GM21529 (cell line): ENCODE data around the gene GJA4.
"Not testable (repeated sequence)": the region's sequence is repeated elsewhere in the genome, so short reads cannot be mapped to it uniquely, and the experiment has no call there.

Experiments used
- ATAC-seq: cut with Tn5 transposase; IDR thresholded peaks from one replicate; pipeline ENCODE4 v1.9.1; 2021; ENCODE audit not compliant: unreplicated experiment

The GJA4 gene

DNA sequence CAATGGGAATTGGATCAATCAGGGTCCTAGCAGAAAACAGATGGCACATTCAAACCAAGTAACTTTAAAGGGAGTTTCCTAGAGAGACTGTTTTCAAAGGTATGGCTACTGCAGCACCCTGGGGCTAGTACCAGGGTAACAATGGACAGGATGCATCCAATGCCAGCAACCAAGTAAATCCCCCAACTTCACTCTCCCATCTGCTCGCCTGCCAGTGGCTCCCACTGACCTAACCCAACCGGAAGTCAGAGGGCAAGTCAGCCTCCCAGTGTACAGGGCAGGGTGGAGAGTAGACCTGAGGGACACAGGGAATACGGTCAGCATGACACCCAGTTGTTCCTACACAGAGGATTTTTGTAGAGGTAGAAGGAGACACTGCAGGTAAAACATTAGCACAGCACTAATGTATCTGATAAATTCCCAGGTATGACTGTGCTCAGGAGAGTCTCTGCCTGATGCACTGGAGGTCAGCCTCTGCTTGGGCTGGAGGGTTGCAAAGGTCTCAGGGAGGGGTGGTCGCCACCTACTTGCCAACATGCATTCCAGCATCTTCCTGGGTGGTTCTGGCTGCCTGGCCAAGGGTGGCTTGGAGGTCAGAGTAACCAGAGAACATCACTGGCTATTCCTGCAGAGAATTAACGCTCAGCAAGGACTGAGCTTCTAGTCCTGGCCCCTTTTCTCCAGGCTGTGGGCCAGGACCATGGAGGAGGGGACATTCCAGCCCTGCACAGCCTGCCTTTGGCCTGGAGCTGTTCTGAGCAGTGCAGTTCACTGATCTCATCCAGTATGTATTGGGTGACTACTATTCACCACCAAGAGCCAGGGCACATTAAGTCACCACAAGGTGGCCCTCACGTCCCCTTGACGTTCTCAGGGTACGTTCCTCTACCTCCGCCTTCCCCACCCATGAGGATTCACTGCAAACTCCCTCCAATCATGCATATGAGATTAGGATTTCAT, 5.1 kb upstream of the GJA4 start:
- ATAC-seq, result no peak

- no peak for ATAC-seq
These were observed 1.8 kb upstream of the GJA4 start for GRCh38 chr1:34790985-34791384.

- ATAC-seq, result no peak
These were observed 375 bp upstream of the GJA4 start for GRCh38 chr1:34792424-34792823.

DNA sequence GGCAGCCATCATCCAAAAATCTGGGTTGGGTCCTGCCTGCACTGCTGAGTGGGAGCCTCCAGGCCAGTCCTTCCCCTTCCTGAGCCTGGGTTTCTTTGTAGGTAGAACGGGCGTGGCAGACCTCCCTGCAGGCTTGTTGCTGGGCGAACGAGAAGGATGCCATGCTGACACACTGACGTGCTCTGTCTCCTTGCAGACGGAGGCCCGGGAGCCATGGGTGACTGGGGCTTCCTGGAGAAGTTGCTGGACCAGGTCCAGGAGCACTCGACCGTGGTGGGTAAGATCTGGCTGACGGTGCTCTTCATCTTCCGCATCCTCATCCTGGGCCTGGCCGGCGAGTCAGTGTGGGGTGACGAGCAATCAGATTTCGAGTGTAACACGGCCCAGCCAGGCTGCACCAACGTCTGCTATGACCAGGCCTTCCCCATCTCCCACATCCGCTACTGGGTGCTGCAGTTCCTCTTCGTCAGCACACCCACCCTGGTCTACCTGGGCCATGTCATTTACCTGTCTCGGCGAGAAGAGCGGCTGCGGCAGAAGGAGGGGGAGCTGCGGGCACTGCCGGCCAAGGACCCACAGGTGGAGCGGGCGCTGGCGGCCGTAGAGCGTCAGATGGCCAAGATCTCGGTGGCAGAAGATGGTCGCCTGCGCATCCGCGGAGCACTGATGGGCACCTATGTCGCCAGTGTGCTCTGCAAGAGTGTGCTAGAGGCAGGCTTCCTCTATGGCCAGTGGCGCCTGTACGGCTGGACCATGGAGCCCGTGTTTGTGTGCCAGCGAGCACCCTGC, 1.4 kb downstream of the GJA4 start:
- no peak for ATAC-seq

- ATAC-seq, result no peak
These were observed 2.0 kb downstream of the GJA4 start for GRCh38 chr1:34794790-34795180.

- ATAC-seq, result no peak
These were observed 3.1 kb downstream of the GJA4 start for GRCh38 chr1:34795916-34796315.

GRCh38 chr1:34796990-34797389, 4.2 kb downstream of the GJA4 start:
- ATAC-seq, result peak; percentile 81

GRCh38 chr1:34800214-34800613, 7.4 kb downstream of the GJA4 start:
- ATAC-seq, result no peak

DNA sequence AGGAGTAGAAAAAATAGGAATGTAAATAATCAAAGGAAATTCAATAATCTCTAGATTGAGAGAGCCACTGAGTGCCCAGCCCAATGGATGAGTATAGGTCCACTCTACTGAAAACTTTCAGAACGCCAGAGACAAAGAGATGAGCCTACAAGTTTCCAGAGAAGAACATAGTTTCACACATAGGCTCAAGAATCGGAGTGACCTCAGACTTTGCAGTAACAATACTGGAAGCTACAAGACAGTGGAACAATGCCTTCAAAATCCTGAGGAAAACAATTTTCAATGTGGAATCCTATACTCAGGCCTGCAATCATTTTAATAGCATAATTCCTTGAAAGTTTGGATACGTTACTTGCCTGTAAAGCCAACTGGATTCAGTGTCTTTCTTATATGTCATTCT, 11.0 kb downstream of the GJA4 start:
- no peak for ATAC-seq

GRCh38 chr1:34806396-34806795, 13.6 kb downstream of the GJA4 start:
- ATAC-seq, result no peak

DNA sequence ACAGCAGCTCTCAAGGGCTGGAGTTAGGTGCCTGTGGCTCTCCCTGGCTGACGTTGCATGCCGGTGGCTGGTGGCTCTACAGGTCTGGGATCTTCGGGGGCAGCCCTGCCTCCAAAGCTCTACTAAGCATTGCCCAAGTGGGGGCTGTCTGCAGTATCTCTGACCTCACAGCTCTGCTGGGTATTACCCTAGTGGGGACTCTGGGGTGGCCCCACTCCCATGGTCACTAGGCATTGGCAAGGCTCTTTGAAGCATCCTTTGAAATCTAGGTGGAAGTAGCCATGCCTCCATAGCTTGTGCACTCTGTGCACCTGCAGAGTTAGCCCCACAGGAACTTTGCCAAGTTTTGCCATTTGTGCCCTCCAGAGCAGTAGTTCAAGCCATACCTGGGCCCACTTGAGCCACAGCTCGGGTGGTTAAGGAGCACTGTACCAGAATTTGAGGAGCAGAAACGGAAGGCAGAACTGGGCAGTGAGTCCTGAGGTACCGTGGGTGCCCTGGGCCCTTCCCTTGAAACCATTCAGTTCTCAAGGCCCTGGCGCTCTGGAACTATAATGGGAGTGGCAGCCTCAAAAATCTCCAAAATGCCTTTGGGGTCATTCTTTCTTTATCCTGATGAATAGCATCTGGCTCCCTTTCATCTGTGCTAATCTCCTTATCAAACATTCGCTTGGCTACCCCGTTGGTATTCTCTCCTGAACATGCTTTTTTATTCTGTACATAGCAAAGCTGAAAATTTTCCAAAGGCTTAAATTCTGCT, 15.4 kb downstream of the GJA4 start:
- no peak for ATAC-seq

DNA sequence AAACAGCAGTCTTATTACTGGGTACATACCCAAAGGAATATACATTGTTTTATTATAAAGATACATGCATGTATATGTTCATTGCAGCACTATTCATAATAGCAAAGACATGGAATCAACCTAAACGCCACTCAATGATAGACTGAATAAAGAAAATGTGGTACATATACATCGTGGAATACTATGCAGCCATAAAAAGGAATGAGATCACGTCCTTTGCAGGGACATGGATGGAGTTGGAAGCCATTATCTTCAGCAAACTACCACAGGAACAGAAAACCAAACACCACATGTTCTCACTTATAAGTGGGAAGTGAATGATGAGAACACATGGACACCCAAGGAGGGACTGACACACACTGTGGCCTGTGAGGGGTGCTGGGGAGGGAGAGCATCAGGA, 18.0 kb downstream of the GJA4 start:
- not testable (repeated sequence) for ATAC-seq

DNA sequence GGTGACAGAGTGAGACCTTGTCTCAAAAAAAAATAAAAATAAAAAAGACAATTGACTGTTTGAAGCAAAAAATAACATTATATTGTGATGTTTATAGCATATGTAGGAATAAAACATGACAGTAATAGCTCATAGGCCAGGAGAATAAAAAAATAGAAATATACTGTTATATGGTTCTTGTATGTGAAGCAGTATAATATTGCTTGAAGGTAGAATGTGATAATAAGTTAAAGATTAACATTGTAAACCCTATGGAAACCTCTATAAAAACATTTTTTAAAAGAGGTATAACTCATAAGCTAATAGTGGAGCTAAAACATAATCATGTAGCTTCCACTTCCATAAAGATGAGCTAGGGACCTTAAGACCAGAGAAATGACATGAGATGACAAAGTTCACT, 23.5 kb downstream of the GJA4 start:
- no peak for ATAC-seq

GRCh38 chr1:34816778-34817177, 24.0 kb downstream of the GJA4 start:
- no peak for ATAC-seq

GRCh38 chr1:34818862-34819261, 26.1 kb downstream of the GJA4 start:
- ATAC-seq, result not testable (repeated sequence)

- ATAC-seq, result no peak
These were observed 29.4 kb downstream of the GJA4 start for GRCh38 chr1:34822202-34822601.

DNA sequence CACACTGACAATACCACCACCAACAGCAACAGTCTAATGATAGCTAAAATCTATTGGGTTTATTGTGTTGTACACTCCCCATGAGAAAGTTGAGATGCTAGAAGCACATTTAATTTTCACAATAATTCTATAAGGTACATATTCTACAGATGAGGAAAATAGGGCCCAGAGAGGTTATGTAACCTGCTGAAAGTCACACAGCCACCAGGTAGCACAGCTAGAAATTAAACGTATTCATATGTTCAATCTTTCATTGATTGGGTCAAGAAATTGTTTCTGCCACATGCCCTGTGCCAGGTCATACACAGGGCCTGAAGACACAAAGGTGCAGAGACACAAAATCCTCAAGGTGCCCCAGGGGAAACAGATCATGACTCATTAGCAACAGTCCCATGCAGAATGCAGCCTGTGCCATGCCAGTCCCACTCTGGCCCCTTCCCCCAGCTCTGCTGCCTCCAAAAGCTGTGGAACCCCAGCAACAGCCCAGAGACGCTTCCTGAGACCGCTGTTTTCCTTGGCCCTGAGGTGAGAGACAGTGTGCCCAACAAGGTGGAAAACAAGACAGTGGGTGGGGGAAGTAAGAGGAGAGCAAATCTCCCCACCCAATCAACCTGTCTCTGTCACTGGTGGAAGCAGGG, 32.1 kb downstream of the GJA4 start:
- no peak for ATAC-seq

GRCh38 chr1:34825455-34826091, 32.8 kb downstream of the GJA4 start:
- no peak for ATAC-seq

GRCh38 chr1:34827341-34827941, 34.6 kb downstream of the GJA4 start:
- ATAC-seq, result no peak

- no peak for ATAC-seq
These were observed 35.8 kb downstream of the GJA4 start for GRCh38 chr1:34828611-34829010.
